Neural cell (in vitro differentiated cells): ENCODE results near the gene PIEZO1. TPM values are rescaled to one million over a fixed set of nuclear protein-coding genes. Genes with fewer than 3 reads are reported as not detected.

ENCODE experiments used
- H2AFZ ChIP-seq: fragments of 200-600, 300-800 bp; sonication (generic), shearing (Covaris generic); 2 replicates; pipeline ENCODE4 v1.6.0; 2014; ENCODE audit warnings: low read depth, mild to moderate bottlenecking, antibody characterized with exemption, low read length, moderate library complexity
- H3F3A ChIP-seq: fragments of 200-600 bp; shearing (Covaris generic); 2 replicates; pipeline ENCODE4 v1.6.1; 2016; ENCODE audit warnings: mild to moderate bottlenecking, moderate library complexity, mixed read lengths, antibody characterized with exemption, low read length; ENCODE audit not compliant: insufficient read depth, poor library complexity, severe bottlenecking
- H3K27ac ChIP-seq: fragments of 200-600, 300-800 bp; sonication (generic), shearing (Covaris generic); 2 replicates; pipeline ENCODE4 v1.5.1; 2014; ENCODE audit warnings: mild to moderate bottlenecking, low read length, moderate library complexity
- H3K27me3 ChIP-seq: fragments of 300-800, 200-600 bp; sonication (generic), shearing (Covaris generic); 2 replicates; pipeline ENCODE4 v1.6.0; 2014; ENCODE audit warnings: mild to moderate bottlenecking, low read depth, low read length, moderate library complexity; ENCODE audit not compliant: insufficient read depth
- H3K36me3 ChIP-seq: fragments of 300-800, 200-600 bp; sonication (generic), shearing (Covaris generic); 2 replicates; pipeline ENCODE4 v1.5.1; 2014; ENCODE audit warnings: mild to moderate bottlenecking, antibody characterized with exemption, low read length, moderate library complexity; ENCODE audit not compliant: insufficient read depth
- H3K4me2 ChIP-seq: fragments of 300-800, 200-600 bp; sonication (generic), shearing (Covaris generic); 2 replicates; pipeline ENCODE4 v1.6.0; 2014; ENCODE audit warnings: mild to moderate bottlenecking, low read length
- H3K4me3 ChIP-seq: fragments of 300-800, 200-600 bp; sonication (generic), shearing (Covaris generic); 2 replicates; pipeline ENCODE4 v1.5.1; 2014; ENCODE audit warnings: mild to moderate bottlenecking, low read length, moderate library complexity
- H3K79me2 ChIP-seq: fragments of 200-600 bp; shearing (Covaris generic); replicated peaks from 2 replicates; pipeline ENCODE4 v1.6.0; 2014; ENCODE audit warnings: mild to moderate bottlenecking, low read length, moderate library complexity; ENCODE audit not compliant: insufficient read depth
- H3K9ac ChIP-seq: fragments of 300-800, 200-600 bp; sonication (generic), shearing (Covaris generic); 2 replicates; pipeline ENCODE4 v1.6.1; 2016; ENCODE audit warnings: mild to moderate bottlenecking, low read length, mixed read lengths
- H3K9me2 ChIP-seq: fragments of 200-600 bp; shearing (Covaris generic); 2 replicates; pipeline ENCODE4 v1.6.1; 2016; ENCODE audit warnings: mild to moderate bottlenecking, low read length, mixed read lengths; ENCODE audit not compliant: insufficient read depth
- H3K9me3 ChIP-seq: fragments of 200-600, 300-800 bp; sonication (generic), shearing (Covaris generic); 2 replicates; pipeline ENCODE4 v1.6.1; 2016; ENCODE audit warnings: mild to moderate bottlenecking, mixed run types, low read length, moderate library complexity, mixed read lengths
- H4K20me1 ChIP-seq: fragments of 200-600 bp; shearing (Covaris generic); 2 replicates; pipeline ENCODE4 v1.6.1; 2016; ENCODE audit warnings: mild to moderate bottlenecking, mixed run types; ENCODE audit not compliant: insufficient read depth
- EP300 ChIP-seq: fragments of 450-650 bp; conservative IDR thresholded peaks from 2 replicates; pipeline ENCODE4 v1.6.1; 2014; ENCODE audit warnings: antibody characterized with exemption, mild to moderate bottlenecking, moderate library complexity; ENCODE audit not compliant: poor library complexity, severe bottlenecking
- EZH2 ChIP-seq: fragments of 200-600, 300-800 bp; shearing (Covaris generic), sonication (generic); IDR thresholded peaks from 2 replicates; pipeline ENCODE4 v1.6.1; 2014; ENCODE audit warnings: antibody characterized with exemption, low read length, borderline replicate concordance, mild to moderate bottlenecking; ENCODE audit not compliant: insufficient read depth, poor library complexity, severe bottlenecking
- MXI1 ChIP-seq: fragments of 450-650 bp; conservative IDR thresholded peaks from 2 replicates; pipeline ENCODE4 v1.6.1; 2014; ENCODE audit warnings: antibody characterized with exemption, mild to moderate bottlenecking; ENCODE audit not compliant: poor library complexity, severe bottlenecking
- POLR2AphosphoS5 ChIP-seq: IDR thresholded peaks from 2 replicates; pipeline ENCODE4 v1.6.1; 2012
- RAD21 ChIP-seq: fragments of 450-650 bp; conservative IDR thresholded peaks from 2 replicates; pipeline ENCODE4 v1.6.1; 2014; ENCODE audit warnings: antibody characterized with exemption, mild to moderate bottlenecking, moderate library complexity
- REST ChIP-seq: IDR thresholded peaks from 2 replicates; pipeline ENCODE4 v1.6.1; 2012; ENCODE audit warnings: borderline replicate concordance
- SMC3 ChIP-seq: fragments of 450-650 bp; conservative IDR thresholded peaks from 2 replicates; pipeline ENCODE4 v1.6.1; 2014; ENCODE audit warnings: antibody characterized with exemption, mild to moderate bottlenecking, moderate library complexity; ENCODE audit not compliant: poor library complexity
- TAF1 ChIP-seq: IDR thresholded peaks from 2 replicates; pipeline ENCODE4 v1.6.1; 2012; ENCODE audit warnings: low read depth
- polyA plus RNA-seq: library from polyadenylated mRNA; depleted of rRNA; stranded (reverse); fragments of >200 nt; gene quantifications from 2 replicates; pipeline ENCODE4 v1.2.3, GENCODE V29; 2014
- TF ChIP-seq, protein P1 (sequence below): fragments of 450-650 bp; IDR thresholded peaks from 2 replicates; pipeline ENCODE4 v1.5.1; 2014; ENCODE audit warnings: antibody characterized with exemption, mild to moderate bottlenecking, moderate library complexity; ENCODE audit not compliant: poor library complexity, severe bottlenecking

Gene PIEZO1
- polyA plus RNA-seq, 1 donor from 2014 or later, result not detected

DNA sequence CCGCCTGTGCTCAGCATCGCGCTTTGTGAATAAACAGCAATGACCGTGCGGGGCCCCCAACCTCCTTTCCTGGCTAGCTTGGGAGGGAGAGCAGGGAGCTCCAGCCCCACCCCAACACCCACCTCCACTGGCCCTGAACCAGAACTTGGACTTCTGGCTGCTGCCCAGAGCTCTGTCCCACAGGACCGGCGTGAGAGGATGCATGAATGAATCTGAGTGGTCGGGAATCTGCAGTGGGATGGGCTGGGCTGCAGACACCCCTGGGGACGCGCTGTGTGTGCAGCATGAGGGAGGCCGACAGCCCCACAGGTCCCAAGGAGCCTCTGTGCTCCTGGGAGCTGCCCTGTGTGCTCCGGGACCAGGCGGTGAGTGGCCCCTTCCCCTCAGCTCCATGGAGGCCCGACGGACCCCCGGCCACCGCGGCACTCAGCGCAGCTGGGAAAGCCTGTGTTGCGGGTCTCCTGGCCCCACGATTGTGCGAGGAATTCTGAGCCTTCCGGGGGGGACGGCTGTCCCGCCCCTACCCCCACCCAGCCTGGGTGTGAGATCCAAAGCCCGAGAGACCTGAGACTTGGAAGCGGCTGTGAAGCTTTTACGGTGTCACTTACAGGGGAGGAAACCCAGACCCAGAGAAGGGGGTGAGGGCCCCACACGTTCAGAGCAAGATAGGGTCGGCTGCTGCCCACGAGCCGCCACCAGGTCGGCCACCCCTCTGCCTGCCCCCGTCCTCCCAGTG is 5.4 kb downstream of the PIEZO1 start:
- Histone ChIP-seq H4K20me1 (no peaks in the 10 kb centered on the region), H3K27ac (no peak overlapping the region), H3K9me2 (no peaks in the 10 kb centered on the region), H3K4me3 (no peak overlapping the region), H3K79me2 (no peaks in the 10 kb centered on the region), H3K4me2 (no peak overlapping the region), H3K27me3 (peaks cover 24% of the 10 kb centered on the region), H3K36me3 (no peaks in the 10 kb centered on the region), H3K9ac (no peak overlapping the region), H3K9me3 (no peaks in the 10 kb centered on the region), H3F3A (no peaks in the 10 kb centered on the region), H2AFZ (no peak overlapping the region)
- TF ChIP-seq, protein P1, sequence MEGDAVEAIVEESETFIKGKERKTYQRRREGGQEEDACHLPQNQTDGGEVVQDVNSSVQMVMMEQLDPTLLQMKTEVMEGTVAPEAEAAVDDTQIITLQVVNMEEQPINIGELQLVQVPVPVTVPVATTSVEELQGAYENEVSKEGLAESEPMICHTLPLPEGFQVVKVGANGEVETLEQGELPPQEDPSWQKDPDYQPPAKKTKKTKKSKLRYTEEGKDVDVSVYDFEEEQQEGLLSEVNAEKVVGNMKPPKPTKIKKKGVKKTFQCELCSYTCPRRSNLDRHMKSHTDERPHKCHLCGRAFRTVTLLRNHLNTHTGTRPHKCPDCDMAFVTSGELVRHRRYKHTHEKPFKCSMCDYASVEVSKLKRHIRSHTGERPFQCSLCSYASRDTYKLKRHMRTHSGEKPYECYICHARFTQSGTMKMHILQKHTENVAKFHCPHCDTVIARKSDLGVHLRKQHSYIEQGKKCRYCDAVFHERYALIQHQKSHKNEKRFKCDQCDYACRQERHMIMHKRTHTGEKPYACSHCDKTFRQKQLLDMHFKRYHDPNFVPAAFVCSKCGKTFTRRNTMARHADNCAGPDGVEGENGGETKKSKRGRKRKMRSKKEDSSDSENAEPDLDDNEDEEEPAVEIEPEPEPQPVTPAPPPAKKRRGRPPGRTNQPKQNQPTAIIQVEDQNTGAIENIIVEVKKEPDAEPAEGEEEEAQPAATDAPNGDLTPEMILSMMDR, result no peak

GRCh38 chr16:88778541-88779065 is 6.4 kb downstream of the PIEZO1 start:
- H4K20me1 ChIP-seq, result no peaks in the 10 kb centered on the region
- H2AFZ ChIP-seq, result no peak overlapping the region
- no peak overlapping the region for H3K27ac ChIP-seq
- H3K9me3 ChIP-seq, result no peaks in the 10 kb centered on the region
- H3K79me2 ChIP-seq, result no peaks in the 10 kb centered on the region
- TF ChIP-seq SMC3, result no peak
- no peak for TF ChIP-seq TAF1
- no peak for TF ChIP-seq MXI1
- TF ChIP-seq EP300, result no peak
- no peak for TF ChIP-seq EZH2
- TF ChIP-seq RAD21, result no peak
- TF ChIP-seq POLR2AphosphoS5, result no peak
- TF ChIP-seq REST, result no peak
- TF ChIP-seq, protein P1, result no peak
- no peak overlapping the region for H3K4me3 ChIP-seq
- no peaks in the 10 kb centered on the region for H3K36me3 ChIP-seq
- H3K9me2 ChIP-seq, result no peaks in the 10 kb centered on the region
- no peak overlapping the region for H3K4me2 ChIP-seq
- no peak overlapping the region for H3K9ac ChIP-seq
- H3K27me3 ChIP-seq, result peaks cover 14% of the 10 kb centered on the region
- no peaks in the 10 kb centered on the region for H3F3A ChIP-seq
